GM19099 (cell line): ENCODE data around the gene GNA12.
A peak's percentile ranks its signal among the peaks of the same experiment; 100 is the strongest.

ENCODE experiments used
- POLR2A ChIP-seq: IDR thresholded peaks from 3 replicates; pipeline ENCODE4 v1.6.1; 2011; ENCODE audit warnings: low read depth; ENCODE audit not compliant: insufficient read length; ENCODE audit errors: extremely low read depth

The GNA12 gene

GRCh38 chr7:2688409-2689342 lies 155.4 kb downstream of the GNA12 start:
- TF ChIP-seq POLR2A = peak; percentile 55

GRCh38 chr7:2687881-2688318 lies 156.2 kb downstream of the GNA12 start, which contains the start of gene AMZ1:
Gene AMZ1, plus strand, starts transcription at chr7:2688202. Its CDS starts 12,250 bp downstream, at chr7:2700452.
- no peak for TF ChIP-seq POLR2A

GRCh38 chr7:2687338-2687869 lies 156.7 kb downstream of the GNA12 start:
- no peak for TF ChIP-seq POLR2A

DNA sequence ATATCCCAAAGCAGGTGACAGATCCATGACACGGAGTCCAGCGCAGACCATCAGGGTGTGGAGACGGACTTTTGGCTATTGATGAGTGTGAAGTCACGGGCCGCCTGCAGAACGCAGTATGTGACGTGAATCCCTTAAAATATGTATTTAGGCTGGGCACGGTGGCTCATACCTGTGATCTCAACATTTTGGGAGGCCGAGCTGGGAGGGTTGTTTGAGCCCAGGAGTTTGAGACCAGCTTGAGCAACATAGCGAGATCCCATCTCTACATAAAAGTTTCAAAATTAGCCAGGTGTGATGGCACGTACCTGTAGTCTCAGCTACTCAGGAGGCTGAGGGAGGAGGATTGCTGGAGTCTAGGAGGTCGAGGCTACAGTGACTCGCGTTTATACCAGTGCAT lies 158.0 kb downstream of the GNA12 start:
- TF ChIP-seq POLR2A = no peak

DNA sequence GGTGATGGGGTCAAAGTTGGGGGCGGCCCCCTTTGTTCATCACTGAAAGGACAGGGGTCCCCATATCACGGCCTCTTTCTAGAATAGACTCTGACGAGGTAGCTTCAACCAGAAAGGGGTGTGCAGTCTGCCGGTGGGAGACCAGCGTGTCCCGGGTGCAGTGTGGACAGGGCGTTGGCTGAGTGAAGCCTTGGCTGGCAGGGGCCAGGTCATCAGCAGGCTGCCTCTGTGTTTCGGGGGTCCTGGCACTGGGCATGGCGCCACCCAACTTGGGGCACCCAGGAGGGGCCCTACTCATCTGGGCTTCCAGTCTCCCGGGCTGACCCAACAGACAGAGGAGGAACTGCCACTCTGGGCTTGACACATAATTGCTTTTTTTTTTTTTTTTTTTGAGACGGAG lies 159.6 kb downstream of the GNA12 start:
- TF ChIP-seq POLR2A = no peak

DNA sequence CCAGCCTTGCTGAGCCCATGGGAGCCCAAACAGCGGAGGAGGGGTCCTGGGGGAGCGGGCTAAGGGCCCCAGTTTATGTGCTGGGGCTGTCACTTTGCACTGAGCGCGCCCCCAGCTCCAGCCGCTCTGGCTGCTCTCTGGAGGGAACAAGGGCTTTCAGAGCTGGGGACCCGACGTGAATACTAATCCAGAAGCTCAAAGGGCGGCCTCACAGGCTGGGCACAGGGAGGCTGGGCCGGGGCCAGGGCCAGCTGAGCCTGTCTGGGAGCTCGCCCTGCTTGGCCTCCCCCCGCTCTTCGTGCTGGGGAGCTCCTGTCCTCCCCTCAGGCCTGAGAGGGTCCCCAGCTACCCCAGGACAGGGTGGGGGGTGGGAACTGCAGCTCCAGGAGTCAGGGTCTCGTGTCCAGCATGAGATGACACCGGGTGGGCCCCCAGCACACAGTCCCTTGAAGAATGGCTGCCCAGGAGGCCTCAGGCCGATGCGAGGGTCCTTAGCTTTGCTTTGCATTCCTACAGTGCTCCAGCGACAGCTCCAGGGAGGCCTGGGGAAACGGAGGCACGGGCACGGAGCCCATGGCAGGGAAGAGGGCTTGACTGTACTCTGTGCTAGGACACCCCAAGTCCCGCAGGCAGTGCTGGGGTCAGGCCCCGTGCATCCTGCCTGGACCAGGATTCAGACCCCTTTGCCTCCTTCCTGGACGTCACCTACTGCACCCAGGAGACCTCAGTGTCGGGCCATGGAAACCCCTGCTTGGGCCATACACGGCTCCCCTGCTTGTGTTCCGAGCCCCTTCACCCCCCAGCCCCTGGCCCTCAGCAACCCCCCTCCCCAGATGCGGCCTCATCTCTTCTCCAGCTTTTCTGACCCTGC lies 161.9 kb downstream of the GNA12 start:
- TF ChIP-seq POLR2A = no peak

DNA sequence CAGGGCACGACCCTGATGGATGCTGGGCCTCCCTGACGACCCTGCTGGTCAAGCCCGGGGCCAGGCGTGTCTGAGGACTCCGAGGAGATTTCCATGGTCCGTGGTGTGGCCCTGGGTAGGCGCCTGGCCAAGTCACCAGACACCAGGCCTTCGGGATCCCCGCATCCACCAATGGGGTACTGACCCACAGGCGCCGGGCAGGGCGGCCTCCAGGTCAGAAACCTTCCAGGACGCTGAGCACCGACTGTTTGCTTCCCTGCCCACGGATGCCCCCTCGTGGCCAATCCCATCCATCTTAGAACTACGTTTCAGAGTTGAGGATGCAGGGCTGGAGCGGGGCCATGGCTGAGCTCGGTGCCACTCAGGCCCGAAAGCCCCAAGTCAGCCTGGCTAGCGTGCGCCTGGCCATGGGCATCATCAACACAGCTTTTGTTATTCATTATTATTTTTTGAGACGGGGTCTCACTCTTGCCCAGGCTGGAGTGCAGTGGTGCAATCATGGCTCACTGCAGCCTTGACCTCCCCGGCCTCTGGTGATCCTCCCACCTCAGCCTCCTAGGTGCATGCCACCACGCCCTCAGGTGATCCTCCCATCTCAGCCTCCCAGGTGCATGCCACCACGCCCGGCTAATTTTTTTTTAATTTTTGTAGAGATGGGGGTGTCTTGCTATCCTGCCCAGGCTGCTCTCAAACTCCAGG lies 163.2 kb downstream of the GNA12 start:
- TF ChIP-seq POLR2A = no peak

GRCh38 chr7:2680256-2680655 lies 163.9 kb downstream of the GNA12 start:
- no peak for TF ChIP-seq POLR2A
